Activated T-cell treated with anti-CD3 and anti-CD28 coated beads for 4 hours (primary cell): ENCODE measurements around the gene DLX4.

Source experiments
- DNase-seq: peaks from one replicate; pipeline ENCODE4 v3.0.0-alpha.2; 2020

Gene DLX4

GRCh38 chr17:49990921-49991320 lies 21.9 kb downstream of the DLX4 start:
- DNase-seq: no peak

- DNase-seq: no peak
Observed at GRCh38 chr17:49991409-49991808, 22.4 kb downstream of the DLX4 start.

GRCh38 chr17:49992191-49992932 lies 23.4 kb downstream of the DLX4 start:
- DNase-seq: no peak

GRCh38 chr17:49992933-49993422 lies 24.0 kb downstream of the DLX4 start:
- no peak for DNase-seq

GRCh38 chr17:49993423-49994060 lies 24.6 kb downstream of the DLX4 start:
- DNase-seq: no peak

- no peak for DNase-seq
Observed at GRCh38 chr17:49994085-49995054, 25.4 kb downstream of the DLX4 start.

GRCh38 chr17:49995055-49995738 lies 26.2 kb downstream of the DLX4 start, which contains the start of gene DLX3:
Gene DLX3 (minus strand): TSS chr17:49995224. CDS start chr17:49994998, 226 bp downstream.
- no peak for DNase-seq

- DNase-seq: no peak
Observed at GRCh38 chr17:49996121-49996494, 27.1 kb downstream of the DLX4 start.

GRCh38 chr17:49996495-49997300 lies 27.7 kb downstream of the DLX4 start:
- DNase-seq: peak; percentile 65

GRCh38 chr17:49997301-49997650 lies 28.3 kb downstream of the DLX4 start:
- no peak for DNase-seq

GRCh38 chr17:49997773-49998703 lies 29.0 kb downstream of the DLX4 start:
- DNase-seq: peak; percentile 78

GRCh38 chr17:49998836-49999511 lies 30.0 kb downstream of the DLX4 start:
- no peak for DNase-seq

- no peak for DNase-seq
Observed at GRCh38 chr17:50003911-50004310, 34.9 kb downstream of the DLX4 start.

- no peak for DNase-seq
Observed at GRCh38 chr17:50009282-50009681, 40.3 kb downstream of the DLX4 start.

GRCh38 chr17:50013079-50013478 lies 44.1 kb downstream of the DLX4 start:
- no peak for DNase-seq

- DNase-seq: no peak
Observed at GRCh38 chr17:50014471-50015088, 45.6 kb downstream of the DLX4 start.

GRCh38 chr17:50015146-50015545 lies 46.2 kb downstream of the DLX4 start:
- DNase-seq: no peak

GRCh38 chr17:50018909-50019308 lies 49.9 kb downstream of the DLX4 start:
- DNase-seq: no peak

- DNase-seq: no peak
Observed at GRCh38 chr17:50020841-50021599, 52.0 kb downstream of the DLX4 start.
